Small intestine (tissue), 7 donors: Measurements from ENCODE around the gene PGAM2. TPM values are rescaled to one million over a fixed set of nuclear protein-coding genes. Genes with fewer than 3 reads are reported as not detected.

ENCODE experiments used
- DNase-seq, 2 donors: peaks; one replicate each; pipeline versions ENCODE4 v3.0.0 to v3.0.0-alpha.2; 2013
- FAIRE-seq: peaks from 2 replicates; lab custom pipeline; 2012; peaks lifted over from hg19 to GRCh38; lab: Jason Lieb, UNC
- H3K27ac ChIP-seq, 3 donors: one replicate each; pipeline ENCODE4 v1.5.1; 2013; ENCODE audit warnings: low read length in 2 of 3, mild to moderate bottlenecking in 2 of 3, control low read depth in 1 of 3, inconsistent platforms in 1 of 3, low read depth in 1 of 3, moderate library complexity in 1 of 3
- H3K27me3 ChIP-seq, 3 donors: one replicate each; pipeline ENCODE4 v1.6.1; 2013; ENCODE audit warnings: low read length in 3 of 3, inconsistent platforms in 1 of 3; ENCODE audit not compliant: control insufficient read depth in 3 of 3, insufficient read depth in 3 of 3
- H3K36me3 ChIP-seq, 3 donors: one replicate each; pipeline ENCODE4 v1.6.1; 2013; ENCODE audit warnings: low read length in 3 of 3, inconsistent platforms in 1 of 3, low read depth in 1 of 3, mild to moderate bottlenecking in 1 of 3, moderate library complexity in 1 of 3; ENCODE audit not compliant: control insufficient read depth in 3 of 3, insufficient read depth in 2 of 3
- H3K4me1 ChIP-seq, 3 donors: one replicate each; pipeline ENCODE4 v1.6.1; 2013; ENCODE audit warnings: low read length in 2 of 3, inconsistent platforms in 1 of 3, low read depth in 1 of 3, mild to moderate bottlenecking in 1 of 3, moderate library complexity in 1 of 3; ENCODE audit not compliant: control insufficient read depth in 3 of 3, insufficient read depth in 2 of 3
- H3K4me3 ChIP-seq, 3 donors: one replicate each; pipeline ENCODE4 v1.5.1; 2013; ENCODE audit warnings: low read length in 3 of 3, control low read depth in 1 of 3, inconsistent platforms in 1 of 3, low read depth in 1 of 3, mild to moderate bottlenecking in 1 of 3, moderate library complexity in 1 of 3
- H3K9me3 ChIP-seq, 2 donors: one replicate each; pipeline ENCODE4 v1.6.1; 2013; ENCODE audit warnings: low read depth in 1 of 2, low read length in 1 of 2; ENCODE audit not compliant: control insufficient read depth in 2 of 2, insufficient read depth in 1 of 2
- WGBS, 3 donors: extraction: QIAGEN DNeasy Blood & Tissue Kit; methylation state at CpG; one replicate each; pipeline ENCODE4 v1.1.7; 2013; 5-methylcytosine and 5-hydroxymethylcytosine counted together
- polyA plus RNA-seq, 4 donors: library from polyadenylated mRNA; stranded (reverse) in 3 of 4; unstranded in 1 of 4; fragments of 200-250 nt in 3 of 4; fragments of 120-200 nt in 1 of 4; gene quantifications; one replicate each; pipeline versions ENCODE4 v1.2.1 to v1.2.3, GENCODE V29; 2013
- donor health status: healthy with polysubstance abuse.
- donor health status: control.
- donor health status: control.
- donor health status: Bipolar disorder and iron deficiency.
- donor health status: healthy.

Gene PGAM2
- polyA plus RNA-seq, 4 donors = 1.00 to 5.7 (median 2.1) TPM

GRCh38 chr7:44094365-44094764, 29.0 kb upstream of the PGAM2 start:
- no peaks in the 10 kb centered on the region for H3K36me3 ChIP-seq
- no peak for FAIRE-seq
- H3K4me3 ChIP-seq = no peak overlapping the region
- H3K4me1 ChIP-seq = no peaks in the 10 kb centered on the region
- no peak for DNase-seq
- H3K27ac ChIP-seq = no peak overlapping the region
- WGBS, 3 donors = 63 to 86% (median 63%) methylated on average over 2 of the region's 2 CpGs
- H3K27me3 ChIP-seq = no peaks in the 10 kb centered on the region
- H3K9me3 ChIP-seq = no peaks in the 10 kb centered on the region

DNA sequence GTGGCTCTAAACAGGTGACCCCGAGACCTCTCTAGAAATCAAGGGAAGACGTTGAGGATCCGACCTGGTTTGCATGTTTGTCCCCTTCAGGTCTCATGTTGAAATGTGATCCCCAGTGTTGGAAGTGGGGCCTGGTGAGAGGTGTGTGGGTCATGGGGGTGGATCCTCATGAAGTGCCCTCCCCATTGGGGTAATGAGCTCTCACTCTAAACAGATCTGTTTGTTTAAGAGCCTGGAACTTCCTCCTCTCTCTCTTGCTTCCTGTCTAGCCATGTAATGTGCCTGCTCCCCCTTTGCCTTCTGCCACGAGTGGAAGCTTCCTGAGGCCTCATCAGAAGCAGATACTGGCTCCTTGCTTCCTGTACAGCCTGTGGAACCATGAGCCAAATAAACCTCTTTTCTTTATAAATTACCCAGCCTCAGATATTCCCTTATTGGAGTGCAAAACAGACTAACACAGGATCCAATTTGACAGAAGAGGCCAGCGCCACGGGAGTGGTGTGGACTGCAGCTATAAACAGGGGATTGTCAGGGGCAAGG, 27.8 kb upstream of the PGAM2 start:
- Histone ChIP-seq H3K27ac (no peak overlapping the region), H3K36me3 (no peaks in the 10 kb centered on the region), H3K27me3 (no peaks in the 10 kb centered on the region), H3K9me3 (no peaks in the 10 kb centered on the region), H3K4me1 (peaks cover 0 to 4% (median 0%) of the 10 kb centered on the region in 3 donors), H3K4me3 (no peak overlapping the region)
- no peak for DNase-seq
- 78 to 89% (median 83%) methylated on average over 6 of the region's 6 CpGs for WGBS, 3 donors
- FAIRE-seq = no peak

- H3K27me3 ChIP-seq = no peaks in the 10 kb centered on the region
- peaks cover 0 to 9% (median 0%) of the 10 kb centered on the region in 3 donors for H3K4me1 ChIP-seq
- no peaks in the 10 kb centered on the region for H3K9me3 ChIP-seq
- WGBS, 3 donors = 29 to 51% (median 37%) methylated on average over 20 of the region's 20 CpGs
- DNase-seq (no peak), FAIRE-seq (no peak)
- H3K4me3 ChIP-seq = no peak overlapping the region
- no peaks in the 10 kb centered on the region for H3K36me3 ChIP-seq
- peak overlapping the region in 2 of 3 donors; percentile 11 to 79 for H3K27ac ChIP-seq
Measured at GRCh38 chr7:44087911-44088838, 22.8 kb upstream of the PGAM2 start.

DNA sequence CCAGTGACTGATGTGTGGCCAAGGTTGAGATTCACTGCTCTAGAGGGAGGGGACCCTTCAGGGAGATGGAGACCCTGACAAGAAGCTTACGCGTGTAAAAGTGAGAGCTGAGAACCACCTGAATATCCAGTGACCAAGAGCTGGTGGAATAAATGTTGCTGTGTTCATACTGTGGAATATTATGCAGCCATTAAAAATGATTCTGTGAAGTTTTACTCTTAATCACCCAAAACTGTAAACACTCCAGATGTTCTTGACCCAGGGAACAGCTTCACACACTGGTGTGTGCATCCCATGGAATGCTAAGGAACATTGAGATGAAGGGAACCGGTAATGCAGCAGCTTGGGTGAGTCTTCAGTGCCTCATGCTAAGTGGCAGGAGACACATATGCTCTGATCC, 21.3 kb upstream of the PGAM2 start:
- Histone ChIP-seq H3K36me3 (no peaks in the 10 kb centered on the region), H3K4me1 (peaks cover 0 to 9% (median 0%) of the 10 kb centered on the region in 3 donors), H3K9me3 (no peaks in the 10 kb centered on the region), H3K27me3 (no peaks in the 10 kb centered on the region), H3K27ac (no peak overlapping the region), H3K4me3 (no peak overlapping the region)
- DNase-seq = no peak
- 98 to 100% (median 99%) methylated on average over 3 of the region's 3 CpGs for WGBS, 3 donors
- FAIRE-seq = no peak

- Histone ChIP-seq H3K36me3 (peaks cover 0 to 5% (median 0%) of the 10 kb centered on the region in 3 donors), H3K9me3 (no peaks in the 10 kb centered on the region), H3K27me3 (no peaks in the 10 kb centered on the region), H3K4me1 (peaks cover 0 to 15% (median 3%) of the 10 kb centered on the region in 3 donors), H3K27ac (no peak overlapping the region), H3K4me3 (no peak overlapping the region)
- FAIRE-seq (no peak), DNase-seq (no peak)
- WGBS, 3 donors = 65 to 82% (median 75%) methylated on average over 3 of the region's 3 CpGs
Measured at GRCh38 chr7:44085546-44085945, 20.2 kb upstream of the PGAM2 start.

GRCh38 chr7:44084701-44085100, 19.3 kb upstream of the PGAM2 start:
- no peak for FAIRE-seq
- WGBS, 3 donors = 79 to 93% (median 88%) methylated on average over 4 of the region's 4 CpGs
- Histone ChIP-seq H3K4me1 (peaks cover 0 to 15% (median 3%) of the 10 kb centered on the region in 3 donors), H3K9me3 (no peaks in the 10 kb centered on the region), H3K27ac (no peak overlapping the region), H3K36me3 (peaks cover 0 to 14% (median 2%) of the 10 kb centered on the region in 3 donors), H3K27me3 (no peaks in the 10 kb centered on the region), H3K4me3 (no peak overlapping the region)
- no peak for DNase-seq

DNA sequence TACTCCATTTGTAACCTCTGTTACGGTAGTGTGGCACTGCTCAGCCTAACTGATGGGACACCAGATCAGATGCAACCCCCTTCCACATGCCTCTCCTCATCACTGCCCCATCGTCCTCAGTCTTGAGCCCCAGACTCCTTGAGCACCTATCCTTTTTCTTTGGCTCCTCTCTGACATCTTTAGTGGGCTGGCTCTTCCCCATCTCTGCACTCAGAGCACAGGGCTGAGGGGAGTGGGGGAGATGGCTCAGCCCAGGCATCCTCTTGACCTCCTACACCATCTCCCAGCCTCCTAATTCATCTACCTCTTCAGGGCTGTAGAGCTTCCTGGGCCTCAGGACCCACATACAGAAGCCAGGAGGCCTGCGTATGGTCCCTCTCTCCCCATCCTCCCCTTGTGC, 18.4 kb upstream of the PGAM2 start:
- 97 to 98% (median 97%) methylated on average over 3 of the region's 3 CpGs for WGBS, 3 donors
- Histone ChIP-seq H3K4me1 (peaks cover 0 to 15% (median 3%) of the 10 kb centered on the region in 3 donors), H3K27ac (no peak overlapping the region), H3K27me3 (no peaks in the 10 kb centered on the region), H3K9me3 (no peaks in the 10 kb centered on the region), H3K36me3 (peaks cover 2 to 23% (median 4%) of the 10 kb centered on the region in 3 donors), H3K4me3 (no peak overlapping the region)
- DNase-seq (no peak), FAIRE-seq (no peak)

- Histone ChIP-seq H3K4me1 (peaks cover 0 to 6% (median 3%) of the 10 kb centered on the region in 3 donors), H3K36me3 (peaks cover 4 to 34% (median 5%) of the 10 kb centered on the region in 3 donors), H3K27me3 (no peaks in the 10 kb centered on the region), H3K9me3 (no peaks in the 10 kb centered on the region), H3K4me3 (peak overlapping the region; percentile 48 to 74 (median 52)), H3K27ac (peak overlapping the region in 2 of 3 donors; percentile 79 to 86)
- DNase-seq (peak; percentile 98 to 99), FAIRE-seq (no peak)
- WGBS, 3 donors = 0% methylated on average over 47 to 54 of the region's 54 CpGs
Measured at GRCh38 chr7:44082541-44083207, 17.3 kb upstream of the PGAM2 start.
